HuH-7 (cell line): ENCODE results near the gene LGALS7.

Experiments used
- DNase-seq: peaks from one replicate; pipeline ENCODE4 v3.0.0; 2011; ENCODE audit warnings: low spot score

Gene LGALS7

GRCh38 chr19:38726761-38727301 lies 46.5 kb downstream of the LGALS7 start:
- no peak for DNase-seq

GRCh38 chr19:38726284-38726673 lies 47.0 kb downstream of the LGALS7 start:
- DNase-seq = no peak

- DNase-seq = no peak
Observed at GRCh38 chr19:38725469-38726283, 47.6 kb downstream of the LGALS7 start.

GRCh38 chr19:38723990-38724854 lies 49.1 kb downstream of the LGALS7 start:
- DNase-seq = no peak

- no peak for DNase-seq
Observed at GRCh38 chr19:38723606-38723965, 49.7 kb downstream of the LGALS7 start.

- DNase-seq = no peak
Observed at GRCh38 chr19:38722947-38723605, 50.2 kb downstream of the LGALS7 start.

- peak; percentile 97 for DNase-seq
Observed at GRCh38 chr19:38721979-38722773, 51.1 kb downstream of the LGALS7 start.

- peak; percentile 48 for DNase-seq
Observed at GRCh38 chr19:38721496-38721895, 51.8 kb downstream of the LGALS7 start.
